BJ (cell line): ENCODE measurements around the gene TNIP2. TPM values are rescaled to one million over a fixed set of nuclear protein-coding genes. Genes with fewer than 3 reads are reported as not detected.
A peak's percentile ranks its signal among the peaks of the same experiment; 100 is the strongest.

Experiments
- CTCF ChIA-PET: fragments of 350-600 bp; formaldehyde crosslinking; extraction: SDS; loops from one replicate; lab custom pipeline; 2021; ENCODE audit warnings: antibody characterized with exemption, inconsistent platforms; lab: Yijun Ruan, JAX
- POLR2A ChIA-PET: fragments of 300-600 bp; sonication (Branson Sonifier 250); formaldehyde crosslinking; extraction: SDS; loops from one replicate; lab custom pipeline; 2021; ENCODE audit warnings: antibody characterized with exemption; lab: Charles Lee
- DNase-seq: peaks from one replicate; pipeline ENCODE4 v3.0.0-alpha.2; 2011; ENCODE audit warnings: low read depth
- H3K27me3 ChIP-seq: 2 replicates; pipeline ENCODE4 v1.6.0; 2011; ENCODE audit warnings: low read length; ENCODE audit not compliant: control insufficient read depth, insufficient read depth
- H3K36me3 ChIP-seq: 2 replicates; pipeline ENCODE4 v1.5.1; 2011; ENCODE audit warnings: low read length; ENCODE audit not compliant: control insufficient read depth, insufficient read depth
- H3K4me3 ChIP-seq: 2 replicates; pipeline ENCODE4 v1.5.1; 2011; ENCODE audit warnings: low read depth, mild to moderate bottlenecking, control low read depth, low read length
- CTCF ChIP-seq: IDR thresholded peaks from 2 replicates; pipeline ENCODE4 v1.5.1; 2011; ENCODE audit warnings: low read depth, mild to moderate bottlenecking, control low read depth, inconsistent platforms, low read length, moderate library complexity; ENCODE audit not compliant: insufficient read depth
- polyA plus RNA-seq: library from polyadenylated mRNA; depleted of rRNA; stranded (reverse); fragments of >200 nt; gene quantifications from 2 replicates; pipeline ENCODE4 v1.2.3, GENCODE V29; 2011

The TNIP2 gene
- polyA plus RNA-seq, 1 experiment: 48.1 TPM

GRCh38 chr4:2714918-2715317 is 41.2 kb downstream of the TNIP2 start:
- ChIA-PET CTCF (no interaction called here), POLR2A (no interaction called here)
- TF ChIP-seq CTCF: no peak
- Histone ChIP-seq H3K27me3 (no peaks in the 10 kb centered on the region), H3K4me3 (no peak overlapping the region), H3K36me3 (peaks cover 6% of the 10 kb centered on the region)
- DNase-seq: no peak

- ChIA-PET CTCF (interaction anchor here (0.9 kb wide), 1 partner anchor 494 kb away, joined by 3 read pairs; no protein-coding TSS in a partner anchor), POLR2A (no interaction called here)
- no peaks in the 10 kb centered on the region for H3K27me3 ChIP-seq
- DNase-seq: peak; percentile 17
- peak; percentile 22; the same call in 1 of the 2 replicates for TF ChIP-seq CTCF
- H3K36me3 ChIP-seq: peaks cover 6% of the 10 kb centered on the region
- H3K4me3 ChIP-seq: no peak overlapping the region
Observed at GRCh38 chr4:2714061-2714770, 41.9 kb downstream of the TNIP2 start.

- POLR2A ChIA-PET: no interaction called here
- H3K36me3 ChIP-seq: peaks cover 6% of the 10 kb centered on the region
- H3K4me3 ChIP-seq: no peak overlapping the region
- no peaks in the 10 kb centered on the region for H3K27me3 ChIP-seq
- CTCF ChIA-PET: interaction anchor here (0.9 kb wide), 1 partner anchor 493 kb away, joined by 3 read pairs; no protein-coding TSS in a partner anchor
- no peak for DNase-seq
- no peak for TF ChIP-seq CTCF
Observed at GRCh38 chr4:2713337-2713736, 42.8 kb downstream of the TNIP2 start.

GRCh38 chr4:2712261-2712842 is 43.8 kb downstream of the TNIP2 start:
- peaks cover 6% of the 10 kb centered on the region for H3K36me3 ChIP-seq
- POLR2A ChIA-PET: no interaction called here
- CTCF ChIA-PET: no interaction called here
- no peak for DNase-seq
- H3K4me3 ChIP-seq: no peak overlapping the region
- no peaks in the 10 kb centered on the region for H3K27me3 ChIP-seq
- no peak for TF ChIP-seq CTCF

GRCh38 chr4:2702770-2703169 is 53.4 kb downstream of the TNIP2 start:
- no peak overlapping the region for H3K4me3 ChIP-seq
- POLR2A ChIA-PET: no interaction called here
- CTCF ChIA-PET: no interaction called here
- no peak for DNase-seq
- no peak for TF ChIP-seq CTCF
- peaks cover 29% of the 10 kb centered on the region for H3K36me3 ChIP-seq
- no peaks in the 10 kb centered on the region for H3K27me3 ChIP-seq
